HCT116 (cell line): ENCODE data around the gene UBE2F. TPM values are rescaled to one million over a fixed set of nuclear protein-coding genes. Genes with fewer than 3 reads are reported as not detected.
"Not testable (repeated sequence)": the region's sequence is repeated elsewhere in the genome, so short reads cannot be mapped to it uniquely, and the experiment has no call there.

Experiments used
- ATAC-seq: fragments of 200-7000 bp; cut with Tn5 transposase; 2 replicates; pipeline ENCODE4 v1.9.1; 2020; ENCODE audit warnings: mild to moderate bottlenecking, moderate library complexity
- BruUV-seq: library from RNA; stranded (reverse); fragments of 400-500 nt; replicated peaks from 2 replicates; lab custom pipeline; 2021; lab: Mats Ljungman, UMichigan
- CTCF ChIA-PET: fragments of 300-600 bp; sonication (Branson Sonifier 250); formaldehyde crosslinking; loops from one replicate; lab custom pipeline; 2021; ENCODE audit warnings: antibody characterized with exemption; lab: Charles Lee
- POLR2A ChIA-PET: fragments of 300-600, 350-600 bp; sonication (Branson Sonifier 250); formaldehyde crosslinking; loops from one replicate; lab custom pipeline; 2021; ENCODE audit warnings: antibody characterized with exemption; lab: Charles Lee
- RAD21 ChIA-PET, 2 experiments: fragments of 300-600 bp; sonication (Branson Sonifier 250); formaldehyde crosslinking; loops; one replicate each; lab custom pipeline; 2023; ENCODE audit warnings: low total read pairs in 2 of 2; ENCODE audit not compliant: uncharacterized antibody in 2 of 2, unreplicated experiment in 2 of 2, low non-redundant PET in 1 of 2; lab: Charles Lee
- DNase-seq: peaks from one replicate; pipeline ENCODE4 v3.0.0-alpha.2; 2010; ENCODE audit warnings: low read depth, low spot score
- H2AFZ ChIP-seq: fragments of 200-600 bp; shearing (Covaris generic), sonication (generic); 2 replicates; pipeline ENCODE4 v1.6.1; 2017; ENCODE audit warnings: low read depth, mixed run types, mixed read lengths, antibody characterized with exemption, low read length; ENCODE audit not compliant: poor library complexity, severe bottlenecking
- H3K27ac ChIP-seq: 2 replicates; pipeline ENCODE4 v1.5.1; 2012; ENCODE audit warnings: low read depth, low read length
- H3K27me3 ChIP-seq: fragments of 200-600 bp; sonication (generic); 2 replicates; pipeline ENCODE4 v1.6.1; 2016; ENCODE audit warnings: mixed run types, low read length, mixed read lengths; ENCODE audit not compliant: insufficient read depth
- H3K36me3 ChIP-seq, 2 experiments: fragments of 200-500 bp in 1 of 2; fragments of 200-600 bp in 1 of 2; sonication (Bioruptor generic) in 1 of 2; sonication (generic) in 1 of 2; 2 replicates each; pipeline versions ENCODE4 v1.5.1 to v1.6.1; 2014 to 2016; ENCODE audit warnings: low read length in 2 of 2, inconsistent platforms in 1 of 2, mixed read lengths in 1 of 2, mixed run types in 1 of 2; ENCODE audit not compliant: insufficient read depth in 2 of 2, control insufficient read depth in 1 of 2
- H3K4me1 ChIP-seq, 2 experiments: fragments of 200-600 bp in 1 of 2; sonication (generic) in 1 of 2; 2 replicates each; pipeline versions ENCODE4 v1.5.1 to v1.6.1; 2012 to 2017; ENCODE audit warnings: low read length in 2 of 2, inconsistent platforms in 1 of 2, mild to moderate bottlenecking in 1 of 2, mixed read lengths in 1 of 2, mixed run types in 1 of 2, moderate library complexity in 1 of 2; ENCODE audit not compliant: insufficient read depth in 2 of 2, control insufficient read depth in 1 of 2
- H3K4me2 ChIP-seq: fragments of 200-600 bp; sonication (generic); 2 replicates; pipeline ENCODE4 v1.6.1; 2017; ENCODE audit warnings: mixed run types, low read length, mixed read lengths
- H3K4me3 ChIP-seq, 2 experiments: fragments of 200-600 bp in 1 of 2; sonication (generic) in 1 of 2; replicated peaks in 1 of 2; 2 replicates each; pipeline ENCODE4 v1.5.1; 2011 to 2016; ENCODE audit warnings: low read length in 2 of 2, control low read depth in 1 of 2, low read depth in 1 of 2, mild to moderate bottlenecking in 1 of 2, mixed read lengths in 1 of 2, mixed run types in 1 of 2
- H3K79me2 ChIP-seq: fragments of 200-600 bp; sonication (generic); 2 replicates; pipeline ENCODE4 v1.6.1; 2017; ENCODE audit warnings: mild to moderate bottlenecking, mixed run types, low read length, moderate library complexity, mixed read lengths; ENCODE audit not compliant: insufficient read depth
- H3K9ac ChIP-seq: fragments of 200-600 bp; sonication (generic); 2 replicates; pipeline ENCODE4 v1.6.1; 2016; ENCODE audit warnings: low read length, mixed read lengths
- H3K9me2 ChIP-seq: fragments of 200-600 bp; sonication (generic), shearing (Covaris generic); 2 replicates; pipeline ENCODE4 v1.6.1; 2017; ENCODE audit warnings: mixed run types, mild to moderate bottlenecking, moderate library complexity; ENCODE audit not compliant: insufficient read depth
- H3K9me3 ChIP-seq, 2 experiments: fragments of 200-500 bp in 1 of 2; fragments of 200-600 bp in 1 of 2; sonication (Bioruptor generic) in 1 of 2; sonication (generic) in 1 of 2; 2 replicates each; pipeline ENCODE4 v1.6.1; 2014 to 2017; ENCODE audit warnings: low read length in 2 of 2, mixed read lengths in 2 of 2, inconsistent platforms in 1 of 2, low read depth in 1 of 2, mild to moderate bottlenecking in 1 of 2, mixed run types in 1 of 2, moderate library complexity in 1 of 2; ENCODE audit not compliant: control insufficient read depth in 1 of 2, insufficient read depth in 1 of 2
- H4K20me1 ChIP-seq: fragments of 200-600 bp; sonication (generic), shearing (Covaris generic); 2 replicates; pipeline ENCODE4 v1.6.1; 2017; ENCODE audit warnings: mixed run types, mild to moderate bottlenecking, moderate library complexity; ENCODE audit not compliant: insufficient read depth
- CTCF ChIP-seq, 3 experiments: fragments of 200-600 bp in 1 of 3; sonication (generic) in 1 of 3; IDR thresholded peaks in 2 of 3; conservative IDR thresholded peaks in 1 of 3; 2 replicates each; pipeline ENCODE4 v1.5.1; 2012 to 2017; ENCODE audit warnings: low read depth in 2 of 3, low read length in 2 of 3, antibody characterized with exemption in 1 of 3, borderline replicate concordance in 1 of 3, control low read depth in 1 of 3, mild to moderate bottlenecking in 1 of 3, mixed read lengths in 1 of 3, mixed run types in 1 of 3, moderate library complexity in 1 of 3; ENCODE audit not compliant: insufficient read depth in 1 of 3
- EZH2 ChIP-seq: fragments of 200-600 bp; sonication (generic); IDR thresholded peaks from 2 replicates; pipeline ENCODE4 v1.6.1; 2017; ENCODE audit warnings: antibody characterized with exemption, mixed run types
- EZH2phosphoT487 ChIP-seq: fragments of 200-600 bp; IDR thresholded peaks from 2 replicates; pipeline ENCODE4 v1.6.1; 2018; ENCODE audit warnings: antibody characterized with exemption, borderline replicate concordance
- JUND ChIP-seq: IDR thresholded peaks from 2 replicates; pipeline ENCODE4 v1.6.1; 2012
- POLR2AphosphoS5 ChIP-seq: IDR thresholded peaks from 2 replicates; pipeline ENCODE4 v1.6.1; 2011; ENCODE audit warnings: mild to moderate bottlenecking, low read depth, low read length, moderate library complexity
- RAD21 ChIP-seq: IDR thresholded peaks from 2 replicates; pipeline ENCODE4 v1.6.1; 2012; ENCODE audit warnings: low read depth, mild to moderate bottlenecking
- SP1 ChIP-seq: IDR thresholded peaks from 2 replicates; pipeline ENCODE4 v1.6.1; 2012; ENCODE audit warnings: low read depth
- intact Hi-C: fragments of 100-400 bp; cut with micrococcal nuclease; formaldehyde crosslinking; loops from 2 replicates; pipeline ENCODE4 v1.10.0; 2022
- total RNA-seq: library from RNA; stranded (reverse); gene quantifications from one replicate; pipeline ENCODE4 v1.2.1, GENCODE V29; 2021; ENCODE audit not compliant: unreplicated experiment

The UBE2F gene
- total RNA-seq, 1 experiment from 2014 or later: 32.8 TPM

- ATAC-seq, H3K4me2 ChIP-seq, H3K36me3 ChIP-seq, H3K9me2 ChIP-seq, H3K27ac ChIP-seq, H3K27me3 ChIP-seq, H4K20me1 ChIP-seq, BruUV-seq, intact Hi-C loops, RAD21 ChIA-PET, CTCF ChIA-PET, DNase-seq, H3K4me3 ChIP-seq, H2AFZ ChIP-seq, H3K9ac ChIP-seq, H3K9me3 ChIP-seq, POLR2A ChIA-PET: not testable (repeated sequence)
- peaks cover 9 to 22% of the 10 kb centered on the region in 2 experiments; a peak in 2 of 4 replicates for H3K4me1 ChIP-seq
- H3K79me2 ChIP-seq: peaks cover 20% of the 10 kb centered on the region
- TF ChIP-seq POLR2AphosphoS5: 0 out of 2 replicates have a peak, but pooled peaks have one; percentile 28
Measured at GRCh38 chr2:238057696-238058575, 91.1 kb downstream of the UBE2F start.

- TSS peak; percentile 91 for BruUV-seq
- no peak for TF ChIP-seq RAD21
- TF ChIP-seq SP1: no peak
- no peak for TF ChIP-seq EZH2
- TF ChIP-seq JUND: no peak
- no peak for TF ChIP-seq CTCF (IDR thresholded peaks at IDR 0.05 in 2 of 3, conservative IDR thresholded peaks at IDR 0.05 in 1 of 3; ENCODE audit: borderline replicate concordance in 1 of 3, insufficient read depth in 1 of 3, low read depth in 2 of 3, low read length in 2 of 3)
- TF ChIP-seq EZH2phosphoT487: no peak
- no peak for TF ChIP-seq POLR2AphosphoS5
- intact Hi-C loops: no loop called here
- ChIA-PET CTCF (no interaction called here), POLR2A (no interaction called here), RAD21 (no interaction called here)
- Histone ChIP-seq H3K4me3 (peak overlapping the region; percentile 78 to 95), H3K4me1 (peaks cover 9 to 22% of the 10 kb centered on the region in 2 experiments; a peak in 2 of 4 replicates), H3K9me3 (no peaks in the 10 kb centered on the region), H2AFZ (no peak overlapping the region), H3K36me3 (peaks cover 0 to 6% of the 10 kb centered on the region in 2 experiments; a peak in 2 of 4 replicates), H3K9me2 (no peaks in the 10 kb centered on the region), H3K4me2 (peak overlapping the region; percentile 83), H3K9ac (peak overlapping the region; percentile 92), H3K79me2 (peaks cover 34% of the 10 kb centered on the region), H3K27ac (peak overlapping the region; percentile 94; the same call in 1 of the 2 replicates), H4K20me1 (no peaks in the 10 kb centered on the region), H3K27me3 (no peaks in the 10 kb centered on the region)
- DNase-seq (no peak), ATAC-seq (no peak)
Measured at GRCh38 chr2:238059505-238059904, 92.7 kb downstream of the UBE2F start.
